IPS DF 4.7 (cell line): ENCODE results near the gene GAK.
"Not testable (repeated sequence)": the region's sequence is repeated elsewhere in the genome, so short reads cannot be mapped to it uniquely, and the experiment has no call there.

Source experiments
- DNase-seq: peaks from one replicate; pipeline ENCODE4 v3.0.0-alpha.2; 2013; ENCODE audit warnings: low spot score; ENCODE audit errors: extremely low read depth

The GAK gene

GRCh38 chr4:952881-953573 is 20.9 kb upstream of the GAK start:
- DNase-seq, result no peak

- DNase-seq, result no peak
Measured at GRCh38 chr4:951594-952468, 19.7 kb upstream of the GAK start.

DNA sequence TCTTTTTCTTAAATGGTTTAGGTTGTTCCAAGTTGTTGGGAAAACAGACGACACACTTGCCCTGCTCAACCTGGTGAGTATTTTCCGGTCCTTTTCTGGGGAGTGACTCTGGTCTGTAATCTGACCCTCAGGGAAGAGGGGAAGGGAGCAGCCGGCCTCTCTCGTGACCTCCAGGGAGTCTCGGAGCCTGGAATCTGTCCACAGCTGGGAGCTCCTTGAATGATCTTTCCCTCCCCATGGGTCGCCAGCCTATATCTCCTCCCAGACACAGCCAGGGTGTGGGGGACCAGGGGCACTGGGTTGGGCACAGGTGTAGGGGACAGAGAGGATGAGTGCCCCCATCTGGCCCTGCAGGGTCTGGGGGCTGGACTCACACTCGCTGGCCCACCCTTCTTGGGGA is 19.1 kb upstream of the GAK start:
- DNase-seq, result no peak

- no peak for DNase-seq
Measured at GRCh38 chr4:950136-951020, 18.3 kb upstream of the GAK start.

- DNase-seq, result no peak
Measured at GRCh38 chr4:949656-950055, 17.5 kb upstream of the GAK start.

DNA sequence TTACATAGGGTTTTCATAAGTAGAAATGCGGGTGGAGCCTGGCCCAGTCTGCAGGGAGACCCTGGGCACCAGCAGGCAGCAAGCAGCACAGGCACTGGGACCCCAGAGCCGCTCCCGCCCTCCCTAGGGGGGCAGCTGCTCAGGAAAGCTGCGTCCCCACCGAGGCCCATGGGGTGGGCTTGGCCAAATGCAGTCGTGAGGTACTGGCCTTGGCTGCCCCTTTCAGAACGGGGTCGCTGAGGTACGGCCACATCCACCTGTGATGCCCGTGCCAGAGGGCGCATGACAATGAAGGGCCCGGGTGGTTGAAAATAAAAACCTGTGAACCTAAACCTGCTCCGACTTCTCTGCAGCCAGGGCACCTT is 16.8 kb upstream of the GAK start:
- DNase-seq, result no peak

- DNase-seq, result no peak
Measured at GRCh38 chr4:948101-948935, 16.2 kb upstream of the GAK start.

- no peak for DNase-seq
Measured at GRCh38 chr4:947491-947971, 15.4 kb upstream of the GAK start.

DNA sequence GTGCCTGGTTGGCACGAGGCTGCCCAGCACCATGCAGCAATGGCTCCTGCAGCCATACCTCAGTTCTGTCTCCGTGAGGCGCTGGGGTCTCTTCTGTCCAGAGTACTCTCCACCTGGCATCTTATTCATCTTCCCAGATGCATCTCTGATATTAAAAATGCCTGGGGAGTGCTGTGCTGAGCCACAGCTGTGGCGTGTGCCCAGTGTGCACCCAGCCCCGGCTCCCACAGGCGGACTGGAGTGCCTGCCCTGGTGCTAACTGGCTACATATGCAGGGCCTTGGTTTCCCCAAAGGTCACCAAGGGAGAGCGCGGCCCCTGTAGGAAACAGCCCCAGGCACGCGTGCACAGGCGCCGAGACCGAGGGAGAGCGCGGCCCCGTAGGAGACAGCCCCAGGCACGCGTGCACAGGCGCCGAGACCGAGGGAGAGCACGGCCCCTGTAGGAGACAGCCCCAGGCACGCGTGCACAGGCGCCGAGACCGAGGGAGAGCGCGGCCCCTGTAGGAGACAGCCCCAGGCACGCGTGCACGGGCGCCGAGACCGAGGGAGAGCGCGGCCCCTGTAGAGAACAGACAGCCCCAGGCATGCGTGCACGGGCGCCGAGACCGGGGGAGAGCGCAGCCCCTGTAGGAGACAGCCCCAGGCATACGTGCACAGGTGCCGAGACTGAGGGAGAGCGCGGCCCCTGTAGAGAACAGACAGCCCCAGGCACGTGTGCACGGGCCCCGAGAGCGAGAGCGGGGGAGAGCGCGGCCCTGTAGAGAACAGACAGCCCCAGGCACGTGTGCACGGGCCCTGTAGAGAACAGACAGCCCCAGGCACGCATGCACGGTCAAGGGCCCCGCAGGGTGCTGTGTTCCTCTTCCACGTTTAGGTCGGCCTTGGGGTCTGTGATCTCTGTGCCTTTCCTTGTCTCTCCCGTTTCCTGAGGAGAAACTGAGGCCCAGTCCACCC is 14.7 kb upstream of the GAK start:
- no peak for DNase-seq

- no peak for DNase-seq
Measured at GRCh38 chr4:946103-946450, 14.0 kb upstream of the GAK start.

GRCh38 chr4:945274-946102 is 13.4 kb upstream of the GAK start:
- no peak for DNase-seq

DNA sequence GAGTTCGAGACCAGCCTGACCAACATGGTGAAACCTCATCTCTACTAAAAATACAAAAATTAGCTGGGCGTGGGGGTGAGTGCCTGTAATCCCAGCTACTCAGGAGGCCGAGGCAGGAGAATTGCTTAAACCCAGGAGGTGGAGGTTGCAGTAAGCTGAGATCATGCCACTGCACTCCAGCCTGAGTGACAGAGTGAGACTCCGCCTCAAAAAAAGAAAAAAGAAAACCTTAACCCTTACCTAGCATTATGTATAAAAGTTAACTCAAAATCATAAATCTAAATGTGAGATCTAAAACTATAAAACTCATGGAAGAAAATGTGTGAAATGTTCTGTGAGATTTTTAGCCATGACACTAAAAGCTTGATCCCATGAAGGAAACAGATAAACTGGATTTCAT is 7.4 kb upstream of the GAK start:
- DNase-seq, result not testable (repeated sequence)

DNA sequence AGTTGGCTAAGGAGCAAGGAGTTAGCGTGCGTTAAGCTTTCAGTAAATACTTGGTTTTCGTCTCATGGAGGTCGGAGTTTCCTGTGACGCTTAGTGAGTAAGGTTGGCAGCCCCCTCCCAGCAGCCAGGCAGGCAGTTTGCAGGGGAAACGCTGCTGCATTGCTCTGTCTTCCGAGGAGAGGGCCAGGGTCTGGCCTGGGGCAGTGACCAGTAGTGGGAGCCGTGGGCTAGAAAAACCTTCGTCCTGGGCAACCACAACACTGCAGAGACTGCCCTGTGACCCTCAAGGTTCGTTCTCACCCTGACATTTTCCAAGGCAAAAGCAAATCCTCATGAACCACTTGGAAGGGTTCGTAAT is 576 bp upstream of the GAK start:
- DNase-seq, result no peak

DNA sequence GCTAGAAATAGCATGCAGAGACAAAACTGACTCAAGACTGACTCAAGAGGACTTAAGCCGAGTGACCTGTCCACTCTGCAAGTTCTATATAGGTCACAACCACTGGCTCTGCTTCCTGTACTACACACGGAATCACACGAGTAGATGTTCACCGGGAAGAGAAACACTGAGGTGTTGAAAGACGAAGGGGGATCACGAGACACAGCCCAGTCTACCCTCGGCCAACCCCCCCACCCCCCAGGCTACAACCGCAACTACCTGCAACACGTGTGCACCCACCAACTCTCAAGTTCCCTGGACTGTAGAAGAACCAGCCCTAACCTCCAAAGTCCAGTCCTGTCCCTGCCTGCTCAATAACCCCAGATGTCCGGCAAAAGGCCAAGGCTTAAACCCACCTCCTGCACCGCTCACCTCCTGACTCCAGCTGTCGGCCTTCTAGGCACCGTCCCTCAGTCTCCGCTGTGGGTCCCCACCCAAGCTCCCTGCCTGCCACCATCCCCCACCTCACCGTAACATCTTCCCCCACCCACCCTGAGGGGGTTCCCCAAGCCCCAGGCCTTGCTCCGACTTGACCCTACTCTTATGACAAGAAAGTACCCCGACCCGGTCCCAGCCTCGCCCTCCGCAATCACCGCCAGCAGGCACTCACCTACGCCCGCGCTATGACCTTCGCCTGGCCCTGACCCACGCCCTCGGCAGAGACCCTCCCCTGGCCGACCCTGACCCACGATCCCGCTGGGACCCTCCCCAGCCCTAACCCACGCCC is 739 bp downstream of the GAK start:
- no peak for DNase-seq

- DNase-seq, result no peak
Measured at GRCh38 chr4:930827-931193, 1.3 kb downstream of the GAK start.

GRCh38 chr4:930028-930551 is 2.0 kb downstream of the GAK start:
- no peak for DNase-seq

DNA sequence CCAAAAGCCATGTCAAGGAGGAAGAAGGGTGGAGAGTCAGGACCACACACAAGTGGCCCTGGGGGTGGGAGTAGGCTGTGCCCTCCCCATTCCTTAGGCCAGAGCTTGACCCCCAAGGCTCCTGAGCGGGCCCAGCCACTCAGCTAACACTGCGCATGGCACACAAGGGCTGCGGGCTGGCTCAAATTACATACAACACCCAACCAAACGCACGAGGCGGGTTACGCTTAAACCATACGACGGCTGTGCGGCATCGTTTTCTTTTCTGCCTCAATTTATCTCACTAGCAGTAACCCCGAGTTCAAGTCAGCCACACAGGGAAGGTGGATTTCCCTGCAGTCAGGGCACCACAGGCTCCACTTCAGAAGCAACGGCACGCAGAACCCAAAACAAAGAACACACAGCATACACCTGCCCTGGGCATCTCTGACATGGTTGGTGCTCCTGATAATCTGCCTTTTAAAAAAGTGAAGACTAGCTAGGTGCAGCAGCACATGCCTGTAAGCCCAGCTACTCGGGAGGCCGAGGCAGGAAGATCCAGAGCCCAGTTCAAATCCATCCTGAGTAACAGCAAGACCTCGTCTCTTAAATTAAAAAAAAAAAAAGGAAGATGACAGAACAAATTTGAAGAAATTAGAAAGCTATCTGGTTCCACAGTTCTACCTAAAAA is 2.9 kb downstream of the GAK start:
- no peak for DNase-seq

DNA sequence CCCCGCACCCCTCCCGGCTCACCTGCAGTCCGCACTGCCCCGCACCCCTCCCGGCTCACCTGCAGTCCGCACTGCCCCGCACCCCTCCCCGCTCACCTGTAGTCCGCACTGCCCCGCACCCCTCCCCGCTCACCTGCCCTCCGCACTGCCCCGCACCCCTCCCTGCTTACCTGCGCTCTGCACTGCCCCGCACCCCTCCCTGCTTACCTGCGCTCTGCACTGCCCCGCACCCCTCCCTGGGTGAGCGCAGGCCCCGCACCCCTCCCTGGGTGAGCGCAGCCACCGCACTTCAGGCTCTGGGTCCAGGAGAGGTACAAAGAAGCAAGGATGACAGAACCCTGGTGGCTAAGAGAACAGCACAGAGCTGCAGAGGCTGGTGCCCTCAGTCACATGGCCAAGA is 4.5 kb downstream of the GAK start:
- not testable (repeated sequence) for DNase-seq
